Fibroblast of villous mesenchyme (primary cell): ENCODE measurements around the gene UPF3A. TPM values are rescaled to one million over a fixed set of nuclear protein-coding genes. Genes with fewer than 3 reads are reported as not detected.

Experiments used
- DNase-seq: peaks from one replicate; pipeline ENCODE4 v3.0.0-alpha.2; 2010; ENCODE audit warnings: low read depth
- H3K4me3 ChIP-seq: 2 replicates; pipeline ENCODE4 v1.5.1; 2011; ENCODE audit warnings: low read depth, mild to moderate bottlenecking, low read length
- total RNA-seq: library from RNA; depleted of rRNA; stranded (reverse); fragments of >200 nt; gene quantifications from 2 replicates; pipeline ENCODE4 v1.2.3, GENCODE V29; 2012
- TF ChIP-seq, protein P1 (sequence below): IDR thresholded peaks from 2 replicates; pipeline ENCODE4 v1.5.1; 2012; ENCODE audit warnings: low read depth, mild to moderate bottlenecking, low read length; ENCODE audit not compliant: insufficient read depth

Gene UPF3A
- total RNA-seq, 1 donor: 20.7 TPM

DNA sequence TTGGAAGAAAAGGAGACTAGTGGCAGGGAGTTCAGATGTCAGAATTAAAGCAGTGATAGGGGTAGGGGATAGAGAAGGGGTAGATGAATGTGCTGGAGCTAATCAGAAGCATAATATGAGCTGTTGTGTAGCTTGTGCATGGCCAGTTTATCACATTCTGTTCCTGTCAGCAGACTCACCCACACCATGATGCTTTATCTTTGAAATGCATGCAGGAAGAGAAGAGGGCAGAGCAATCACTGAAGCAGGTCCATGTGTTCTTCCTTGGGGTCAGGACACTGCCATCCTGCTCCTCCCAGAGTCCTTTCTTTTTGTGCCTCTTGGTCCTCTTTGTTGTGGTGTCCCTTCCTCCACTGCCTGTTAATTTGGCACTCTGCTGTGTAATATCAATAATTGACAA lies 38.7 kb downstream of the UPF3A start:
- peak; percentile 17 for DNase-seq
- no peak overlapping the region for H3K4me3 ChIP-seq
- TF ChIP-seq, protein P1, sequence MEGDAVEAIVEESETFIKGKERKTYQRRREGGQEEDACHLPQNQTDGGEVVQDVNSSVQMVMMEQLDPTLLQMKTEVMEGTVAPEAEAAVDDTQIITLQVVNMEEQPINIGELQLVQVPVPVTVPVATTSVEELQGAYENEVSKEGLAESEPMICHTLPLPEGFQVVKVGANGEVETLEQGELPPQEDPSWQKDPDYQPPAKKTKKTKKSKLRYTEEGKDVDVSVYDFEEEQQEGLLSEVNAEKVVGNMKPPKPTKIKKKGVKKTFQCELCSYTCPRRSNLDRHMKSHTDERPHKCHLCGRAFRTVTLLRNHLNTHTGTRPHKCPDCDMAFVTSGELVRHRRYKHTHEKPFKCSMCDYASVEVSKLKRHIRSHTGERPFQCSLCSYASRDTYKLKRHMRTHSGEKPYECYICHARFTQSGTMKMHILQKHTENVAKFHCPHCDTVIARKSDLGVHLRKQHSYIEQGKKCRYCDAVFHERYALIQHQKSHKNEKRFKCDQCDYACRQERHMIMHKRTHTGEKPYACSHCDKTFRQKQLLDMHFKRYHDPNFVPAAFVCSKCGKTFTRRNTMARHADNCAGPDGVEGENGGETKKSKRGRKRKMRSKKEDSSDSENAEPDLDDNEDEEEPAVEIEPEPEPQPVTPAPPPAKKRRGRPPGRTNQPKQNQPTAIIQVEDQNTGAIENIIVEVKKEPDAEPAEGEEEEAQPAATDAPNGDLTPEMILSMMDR: no peak

DNA sequence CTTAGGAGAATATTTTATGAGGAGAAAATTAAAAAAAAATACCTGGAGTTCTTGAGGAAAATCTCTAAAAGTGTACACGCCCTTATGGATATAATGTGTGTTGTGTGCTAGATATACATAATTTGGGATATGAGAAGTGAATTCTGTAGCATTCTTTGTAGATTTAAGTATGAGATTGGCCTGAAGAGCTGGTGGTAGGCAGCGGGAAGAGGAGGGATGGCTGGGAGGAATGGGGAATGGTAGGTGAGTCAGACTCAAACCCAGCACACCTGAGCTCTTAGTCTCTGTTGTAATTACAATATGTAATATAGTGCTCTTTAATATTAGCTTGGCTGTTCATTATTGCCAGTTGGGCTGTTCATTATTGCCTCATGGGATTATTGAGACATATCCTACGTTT lies 39.9 kb downstream of the UPF3A start:
- no peak overlapping the region for H3K4me3 ChIP-seq
- DNase-seq: no peak
- TF ChIP-seq, protein P1: no peak

DNA sequence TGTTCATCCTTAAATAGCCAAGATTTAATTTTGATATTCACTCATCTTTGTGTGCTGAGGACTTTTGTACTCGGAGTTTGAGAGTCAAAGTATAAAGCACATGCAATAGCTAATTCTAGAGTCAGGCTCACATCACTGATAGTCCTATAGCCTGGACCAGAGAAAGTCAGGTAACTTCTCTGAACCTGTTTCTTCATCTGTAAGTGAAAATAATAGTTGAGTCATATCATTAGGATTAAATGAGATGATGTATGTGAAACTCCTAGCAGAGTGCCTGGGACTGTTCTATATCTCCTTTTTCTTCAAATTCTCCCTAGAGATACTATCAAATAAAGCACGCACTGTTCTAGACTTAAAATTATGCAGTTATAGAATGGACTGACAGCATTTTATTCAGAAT lies 41.9 kb downstream of the UPF3A start:
- no peak for DNase-seq
- H3K4me3 ChIP-seq: no peak overlapping the region
- TF ChIP-seq, protein P1: no peak

DNA sequence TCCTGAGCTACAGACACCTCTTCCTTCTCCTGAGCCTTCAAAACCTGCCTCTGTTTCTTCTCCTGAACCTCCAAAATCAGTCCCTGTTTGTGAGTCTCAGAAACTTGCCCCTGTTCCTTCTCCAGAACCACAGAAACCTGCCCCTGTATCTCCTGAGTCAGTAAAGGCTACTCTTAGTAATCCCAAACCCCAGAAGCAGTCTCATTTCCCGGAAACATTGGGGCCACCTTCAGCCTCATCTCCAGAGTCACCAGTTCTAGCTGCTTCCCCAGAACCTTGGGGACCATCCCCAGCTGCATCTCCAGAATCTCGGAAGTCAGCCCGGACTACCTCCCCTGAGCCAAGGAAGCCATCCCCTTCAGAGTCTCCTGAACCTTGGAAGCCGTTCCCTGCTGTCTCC lies 42.9 kb downstream of the UPF3A start:
- DNase-seq: no peak
- TF ChIP-seq, protein P1: no peak
- no peak overlapping the region for H3K4me3 ChIP-seq

DNA sequence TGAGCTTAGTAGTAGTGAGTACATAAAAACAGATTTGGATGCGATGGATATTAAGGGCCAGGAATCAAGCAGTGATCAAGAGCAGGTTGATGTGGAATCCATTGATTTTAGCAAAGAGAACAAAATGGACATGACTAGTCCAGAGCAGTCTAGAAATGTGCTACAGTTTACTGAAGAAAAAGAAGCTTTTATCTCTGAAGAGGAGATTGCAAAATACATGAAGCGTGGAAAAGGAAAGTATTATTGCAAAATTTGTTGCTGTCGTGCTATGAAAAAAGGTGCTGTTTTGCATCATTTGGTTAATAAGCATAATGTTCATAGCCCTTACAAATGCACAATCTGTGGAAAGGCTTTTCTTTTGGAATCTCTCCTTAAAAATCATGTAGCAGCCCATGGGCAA lies 44.3 kb downstream of the UPF3A start:
- DNase-seq: peak; percentile 83
- TF ChIP-seq, protein P1: no peak
- H3K4me3 ChIP-seq: peak overlapping the region; percentile 12

DNA sequence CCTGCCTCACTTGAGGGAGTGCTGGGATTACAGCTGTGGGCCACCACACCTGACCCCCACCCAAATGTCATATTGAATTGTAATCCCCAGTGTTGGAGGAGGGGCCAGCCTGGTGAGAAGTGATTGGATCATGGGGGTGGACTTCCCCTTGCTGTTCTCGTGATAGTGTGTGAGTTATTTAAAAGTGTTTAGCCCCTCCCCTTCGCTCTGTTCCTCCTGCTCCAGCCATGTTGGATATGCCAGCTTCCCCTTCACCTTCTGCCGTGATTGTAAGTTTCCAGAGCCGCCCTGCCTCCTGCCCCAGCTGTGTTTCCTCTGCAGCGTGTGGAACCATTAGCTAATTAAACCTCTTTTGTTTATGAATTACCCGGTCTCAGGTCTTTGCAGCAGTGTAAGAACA lies 46.6 kb downstream of the UPF3A start:
- no peak overlapping the region for H3K4me3 ChIP-seq
- TF ChIP-seq, protein P1: no peak
- DNase-seq: no peak

DNA sequence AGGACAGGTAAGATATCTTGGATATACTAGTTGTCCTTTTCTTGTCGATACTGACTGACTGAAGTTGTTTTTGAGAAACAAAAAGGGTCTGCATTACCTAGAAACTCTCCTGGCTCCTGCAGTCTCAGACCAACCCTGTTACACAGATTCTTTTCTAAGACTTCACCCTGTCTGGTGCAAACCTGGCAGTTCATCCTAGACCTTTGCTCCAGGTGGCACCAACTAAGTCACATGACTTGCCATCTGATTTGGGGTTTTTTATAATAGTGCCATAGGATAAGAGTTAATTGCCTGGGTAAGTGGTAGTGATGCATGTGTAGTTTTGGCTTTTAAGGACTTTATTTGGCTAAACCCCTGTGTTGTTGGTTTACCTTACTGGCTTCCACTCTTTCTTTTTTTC lies 47.2 kb downstream of the UPF3A start:
- TF ChIP-seq, protein P1: no peak
- no peak for DNase-seq
- H3K4me3 ChIP-seq: no peak overlapping the region
